DMS79 treated with DMSO at 0.1 percent for 48 hours (cell line): ENCODE measurements around the gene C3orf52.

Experiments
- DNase-seq: peaks from one replicate; lab custom pipeline; 2025; lab: John Stamatoyannopoulos, UW

The C3orf52 gene

DNA sequence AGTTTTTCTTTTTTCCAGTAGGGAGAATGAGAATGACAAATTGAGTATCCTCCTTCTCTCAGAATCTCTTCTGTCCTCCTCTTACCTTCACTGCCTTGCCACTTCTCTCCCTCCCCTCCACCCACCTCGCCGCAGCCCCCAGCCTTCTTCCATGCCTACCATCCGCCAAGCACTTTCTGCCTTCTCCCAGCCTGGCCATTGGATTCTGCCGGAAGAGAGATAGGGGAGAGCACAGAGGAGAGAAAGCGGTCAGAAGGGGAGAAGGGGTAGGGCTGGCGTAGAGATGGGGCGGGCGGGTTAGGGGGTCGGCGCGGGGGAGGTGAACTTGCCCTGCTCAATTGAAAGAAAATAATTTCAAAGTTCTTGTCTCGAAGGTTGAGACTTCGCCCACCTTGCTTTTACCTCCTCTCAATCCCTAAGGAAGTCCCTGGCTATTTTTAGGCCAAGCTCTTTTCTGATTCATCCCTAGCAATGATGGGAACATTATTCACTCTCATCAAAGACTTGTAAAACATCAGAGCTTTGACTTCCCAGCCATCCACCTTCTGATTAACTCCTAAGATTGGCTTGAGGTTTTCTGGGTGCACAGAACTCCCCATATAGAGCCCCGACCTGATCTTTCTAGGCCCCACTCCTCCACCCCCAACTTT is 811 bp downstream of the C3orf52 start:
- no peak for DNase-seq

DNA sequence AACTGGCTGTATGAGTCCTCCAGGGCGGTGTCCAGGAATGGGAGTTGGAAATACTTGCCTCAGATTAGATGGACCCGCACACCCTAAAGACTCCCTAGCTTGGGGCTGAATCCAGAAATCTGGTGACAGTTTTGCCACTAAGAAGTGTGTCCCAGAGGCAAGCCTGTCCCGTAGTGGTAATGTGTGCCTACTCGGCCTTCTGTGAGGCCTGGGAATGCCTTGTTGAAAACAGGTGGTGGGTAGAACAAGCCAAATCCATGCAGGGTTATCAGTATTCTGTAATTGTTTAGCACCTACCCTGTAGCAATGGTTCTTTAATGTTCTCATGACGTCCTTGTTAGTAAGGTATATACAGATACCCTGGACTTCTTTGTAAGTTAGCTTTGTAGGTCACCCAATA is 1.6 kb downstream of the C3orf52 start:
- DNase-seq = no peak

DNA sequence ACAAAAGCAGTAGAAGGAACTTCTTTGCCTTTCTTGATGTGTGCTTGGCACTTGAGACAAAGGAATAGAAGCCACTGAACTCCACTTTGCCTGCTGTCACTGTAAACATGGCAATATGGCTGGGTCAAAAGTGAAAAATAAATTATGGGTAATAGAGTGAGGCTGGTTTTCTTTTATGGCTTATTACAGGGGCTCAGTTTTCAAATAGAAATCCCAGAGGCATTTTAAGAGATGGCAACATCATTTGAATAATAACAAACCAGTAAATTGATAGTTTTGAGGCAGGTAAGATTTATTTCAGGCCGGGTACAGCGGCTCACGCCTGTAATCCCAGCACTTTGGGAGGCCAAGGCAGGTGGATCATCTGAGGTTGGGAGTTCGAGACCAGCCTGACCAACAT is 2.8 kb downstream of the C3orf52 start:
- no peak for DNase-seq

DNA sequence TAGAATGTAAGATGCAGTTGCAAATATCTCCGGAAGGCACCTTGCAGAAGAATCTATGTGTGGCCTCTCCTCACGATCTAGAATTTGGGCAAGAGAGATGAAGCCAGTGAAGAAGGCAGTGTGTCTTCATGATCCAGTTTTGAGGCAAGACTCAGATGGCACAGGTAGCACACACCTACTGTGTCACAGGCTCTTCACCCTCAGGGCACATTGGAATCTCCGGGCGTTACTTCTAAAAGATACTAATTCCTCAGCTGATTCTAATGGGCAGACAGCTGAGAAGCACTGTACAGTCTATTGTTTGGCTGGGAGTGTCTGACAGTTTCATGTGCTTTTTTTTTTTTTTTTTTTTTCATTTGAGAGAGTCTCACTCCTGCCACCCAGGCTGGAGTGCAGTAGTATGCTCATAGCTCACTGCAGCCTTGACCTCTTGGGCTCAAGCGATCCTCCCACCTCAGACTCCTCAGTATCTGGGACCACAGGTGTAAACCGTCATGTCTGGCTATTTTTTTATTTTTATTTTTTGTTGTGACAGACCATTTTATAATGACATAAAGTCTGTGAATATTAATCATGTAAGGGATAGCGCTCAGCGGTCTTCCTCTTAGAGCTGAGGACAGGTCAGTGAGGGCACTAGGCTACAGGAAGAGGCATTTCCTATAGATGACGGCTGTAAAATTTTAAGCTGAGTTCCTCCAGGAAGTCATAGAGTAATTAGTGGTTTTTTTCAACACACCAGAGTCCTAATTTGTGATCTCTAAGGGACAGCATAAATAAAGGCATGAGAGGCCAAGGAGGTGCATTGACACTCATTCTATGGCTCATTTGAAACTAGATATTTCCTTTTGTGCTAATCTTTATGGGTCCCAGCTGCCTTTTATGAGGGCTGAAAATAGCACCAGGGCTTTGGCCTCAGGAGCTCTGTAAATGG is 4.0 kb downstream of the C3orf52 start:
- DNase-seq = no peak

DNA sequence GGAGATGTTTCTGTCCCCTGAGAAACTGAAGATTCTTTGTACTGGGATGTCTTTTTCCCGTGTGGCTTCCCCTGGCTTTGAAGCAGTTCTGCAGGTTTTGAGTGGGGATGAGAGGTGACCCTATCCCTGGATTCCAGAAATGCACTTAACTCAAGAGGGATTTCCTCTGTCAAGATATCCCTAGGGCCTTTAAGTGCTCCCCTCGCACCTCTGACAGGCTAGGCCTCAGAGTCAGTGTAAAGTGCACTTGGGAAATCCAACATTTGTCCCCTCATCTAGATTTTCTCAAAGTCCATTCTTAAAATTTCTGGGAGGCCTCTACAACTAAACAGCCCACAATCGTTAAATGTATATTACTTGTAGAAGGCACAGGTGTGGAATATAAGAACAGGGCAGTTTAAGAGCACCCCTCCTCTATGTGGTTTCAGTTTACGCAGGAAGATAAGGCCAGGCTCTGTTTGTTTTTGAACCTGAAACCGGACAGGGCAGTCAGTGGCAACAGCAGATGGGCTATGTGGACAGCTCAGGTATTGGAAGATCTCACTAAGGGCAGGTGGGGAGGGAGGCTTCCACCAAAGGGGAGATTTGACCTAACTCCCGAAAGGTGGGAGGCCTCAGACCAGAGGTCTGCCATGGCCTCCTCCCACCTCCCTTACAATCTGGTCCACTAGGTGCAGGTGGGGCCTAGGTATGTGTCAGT is 4.8 kb downstream of the C3orf52 start:
- peak; percentile 9 for DNase-seq

DNA sequence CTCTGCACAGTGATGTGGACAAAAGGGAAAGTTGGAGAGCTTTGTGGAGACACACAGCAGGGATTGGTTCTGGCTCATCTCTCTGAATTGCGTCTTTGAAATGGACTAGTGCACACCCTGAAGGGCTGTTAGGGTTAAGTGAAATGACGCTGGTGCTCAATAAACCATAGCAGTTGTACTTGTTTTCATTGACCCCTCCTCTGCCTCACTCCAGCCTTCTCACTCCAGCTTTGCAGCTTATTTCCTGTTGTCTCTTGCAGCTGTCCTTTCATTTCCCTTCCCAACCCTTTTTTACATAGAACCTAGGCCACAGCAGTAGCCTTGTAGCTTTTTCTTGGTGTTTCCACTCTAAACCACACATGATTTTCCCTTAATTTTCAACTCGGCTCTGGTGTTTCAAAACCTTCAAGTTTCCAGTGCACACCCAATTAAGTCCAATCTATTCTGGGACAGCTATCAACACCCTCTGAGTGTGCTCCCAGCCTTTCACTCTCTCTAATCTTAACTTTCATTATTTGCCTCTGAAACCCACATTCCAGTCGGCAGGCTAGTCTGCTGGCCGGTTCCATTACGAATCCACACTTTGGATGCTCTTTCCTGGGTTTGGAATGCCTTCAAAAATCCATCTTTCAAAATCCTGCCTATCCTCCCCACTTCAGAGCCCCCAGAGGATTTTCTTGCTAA is 6.4 kb downstream of the C3orf52 start:
- no peak for DNase-seq

DNA sequence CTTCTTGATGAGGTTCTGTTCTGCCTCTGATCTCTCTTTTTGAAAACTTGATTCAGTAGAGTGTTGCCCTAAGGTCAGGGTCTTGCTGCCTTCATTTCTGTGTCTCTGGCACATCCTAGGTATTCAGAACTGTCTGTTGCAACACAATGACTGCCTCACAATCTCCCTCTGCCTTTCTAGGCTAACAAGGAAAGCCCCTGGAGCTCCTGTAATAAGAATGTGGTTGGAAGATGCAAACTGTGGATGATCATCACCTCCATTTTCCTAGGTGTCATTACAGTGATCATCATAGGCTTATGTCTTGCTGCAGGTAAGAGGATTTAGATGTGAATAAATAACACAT is 7.0 kb downstream of the C3orf52 start:
- DNase-seq = no peak

DNA sequence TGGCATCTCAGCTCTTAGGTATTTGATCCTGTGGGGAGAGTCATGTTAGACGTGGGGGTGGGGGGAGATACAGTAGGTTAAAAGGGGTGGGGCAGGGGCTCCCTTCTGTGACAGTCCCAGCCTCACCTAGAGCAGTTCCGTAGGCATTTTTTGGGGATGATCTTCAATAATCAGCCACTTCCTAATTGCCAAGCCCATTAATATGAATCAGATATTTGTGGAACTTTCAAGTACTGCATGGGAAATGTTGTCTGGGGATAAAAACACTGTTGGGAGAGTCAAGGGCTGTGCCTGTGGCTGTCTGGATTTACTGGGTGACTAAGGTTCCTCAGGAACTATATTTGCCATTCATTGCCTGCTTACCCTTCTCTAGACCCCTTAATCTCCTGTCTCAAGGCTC is 9.5 kb downstream of the C3orf52 start:
- DNase-seq = no peak

DNA sequence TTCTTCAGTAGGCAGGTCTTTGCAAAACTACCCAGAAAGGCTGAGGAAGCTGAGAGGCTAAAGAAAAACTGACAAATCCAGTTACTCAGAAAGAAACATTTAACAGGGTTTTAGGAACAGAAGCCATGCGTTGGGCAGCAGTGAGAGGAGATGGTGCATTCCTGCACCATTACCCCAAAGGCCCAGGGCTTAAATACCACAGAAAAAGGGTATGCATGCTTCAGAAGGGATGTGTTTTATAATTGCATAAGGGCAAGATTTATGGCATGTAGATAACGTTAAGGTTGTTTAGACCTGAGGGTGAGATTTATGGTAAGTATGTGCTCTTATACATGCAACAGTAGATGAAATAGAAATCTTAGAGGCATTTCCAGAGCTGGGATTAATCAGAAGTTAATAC is 10.0 kb downstream of the C3orf52 start:
- DNase-seq = no peak

DNA sequence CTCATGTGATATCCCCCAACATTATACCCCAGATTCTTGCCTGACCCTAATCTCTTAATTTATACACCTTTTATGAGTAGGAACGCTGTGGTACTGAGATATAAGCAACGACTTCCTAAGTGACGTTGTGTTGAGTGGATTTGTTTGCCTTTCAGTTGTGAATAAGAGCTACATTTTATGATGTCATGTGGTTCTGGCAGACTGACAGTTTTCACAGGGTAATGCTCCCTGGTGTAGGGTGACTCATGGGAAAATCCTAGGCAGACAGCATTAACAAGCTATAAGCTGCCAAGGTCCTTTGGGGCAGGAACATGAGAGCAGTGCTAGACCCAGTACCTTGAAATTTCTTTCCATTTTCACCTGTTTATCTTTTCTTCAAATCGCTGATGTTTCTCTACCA is 11.2 kb downstream of the C3orf52 start:
- peak; percentile 7 for DNase-seq

DNA sequence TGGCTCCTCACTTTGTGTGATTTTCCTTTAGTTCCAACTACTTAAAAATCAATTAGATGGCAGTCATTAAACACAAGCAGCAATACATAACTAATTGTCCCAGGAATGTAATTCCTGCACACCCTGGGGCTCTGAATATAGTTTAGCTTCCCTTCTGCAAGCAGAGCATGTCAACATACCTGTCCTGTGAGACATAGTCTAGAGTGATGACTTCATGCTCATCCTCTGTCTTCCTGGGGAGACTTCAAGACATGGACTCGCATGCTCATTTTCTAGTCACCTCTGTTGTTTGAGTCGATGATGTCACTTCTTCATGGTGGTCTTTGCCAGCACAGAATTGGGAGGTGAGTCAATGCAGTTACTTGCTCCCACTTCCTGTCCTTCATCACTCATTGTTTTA is 15.7 kb downstream of the C3orf52 start:
- DNase-seq = no peak

DNA sequence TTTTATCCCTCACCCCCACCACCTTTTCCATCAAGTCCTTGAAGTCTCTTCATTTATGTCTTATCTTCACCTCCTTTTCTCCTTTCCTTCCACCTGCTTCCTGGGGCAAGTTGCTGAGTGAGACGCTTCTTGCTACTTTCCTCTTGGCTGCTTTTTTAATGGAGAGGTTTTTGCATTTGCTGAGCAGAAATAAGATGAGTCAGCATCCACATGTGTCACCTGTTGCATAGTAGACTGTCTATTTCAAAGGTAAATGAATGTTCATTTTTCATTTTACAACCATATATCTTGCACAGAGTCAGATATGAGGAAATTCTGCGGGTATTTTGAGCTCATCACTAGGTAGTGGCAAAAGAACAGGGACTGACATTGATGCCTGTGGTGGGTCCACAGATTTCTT is 18.6 kb downstream of the C3orf52 start:
- DNase-seq = no peak

DNA sequence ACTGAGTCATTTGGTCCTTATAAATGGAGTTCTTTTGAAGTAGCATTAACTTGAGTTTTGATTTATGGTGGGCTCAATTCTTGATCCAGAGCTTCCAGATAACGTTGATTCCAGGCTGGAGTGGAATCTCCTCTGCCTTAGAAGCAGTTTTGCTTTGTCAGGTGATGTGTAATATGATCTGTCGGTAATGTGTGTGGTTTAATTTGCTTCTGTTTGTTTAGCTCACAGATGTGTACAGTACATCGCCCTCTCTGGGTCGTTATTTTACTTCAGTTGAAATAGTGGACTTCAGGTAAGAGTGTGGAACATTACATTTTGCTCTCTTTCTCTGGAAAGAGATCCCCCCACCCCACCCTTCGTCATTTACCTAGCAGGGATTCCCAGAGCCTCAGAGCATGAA is 23.1 kb downstream of the C3orf52 start:
- peak; percentile 17 for DNase-seq

DNA sequence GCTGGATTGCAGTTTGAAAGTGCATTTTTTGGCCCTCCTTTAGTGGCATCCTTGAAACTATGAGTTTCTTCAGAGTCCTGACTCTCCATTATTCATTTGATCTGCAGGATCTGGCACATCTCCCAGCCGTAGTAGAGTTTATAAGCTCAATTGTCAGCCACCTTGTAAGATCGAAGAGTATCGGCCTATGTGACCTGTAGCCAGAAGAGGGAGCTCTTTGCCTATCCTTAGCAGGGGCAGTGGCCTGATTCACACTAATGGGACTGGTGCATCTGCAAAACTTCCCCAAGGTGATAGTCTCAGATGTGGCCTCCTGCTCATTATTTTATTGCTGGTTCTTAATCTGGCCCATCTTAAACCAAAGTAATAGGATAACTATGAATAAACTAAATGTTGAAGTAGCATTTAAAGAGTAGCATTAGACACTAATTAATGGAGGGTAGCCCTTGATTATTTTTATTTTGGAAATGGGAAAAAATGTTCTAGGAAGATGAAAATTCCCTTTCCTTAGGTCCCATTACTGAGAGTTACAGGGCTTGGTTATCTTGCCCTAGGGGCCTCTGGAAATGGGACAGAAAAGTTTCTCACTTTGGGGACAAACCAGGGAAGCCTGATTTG is 25.7 kb downstream of the C3orf52 start:
- peak; percentile 40 for DNase-seq

DNA sequence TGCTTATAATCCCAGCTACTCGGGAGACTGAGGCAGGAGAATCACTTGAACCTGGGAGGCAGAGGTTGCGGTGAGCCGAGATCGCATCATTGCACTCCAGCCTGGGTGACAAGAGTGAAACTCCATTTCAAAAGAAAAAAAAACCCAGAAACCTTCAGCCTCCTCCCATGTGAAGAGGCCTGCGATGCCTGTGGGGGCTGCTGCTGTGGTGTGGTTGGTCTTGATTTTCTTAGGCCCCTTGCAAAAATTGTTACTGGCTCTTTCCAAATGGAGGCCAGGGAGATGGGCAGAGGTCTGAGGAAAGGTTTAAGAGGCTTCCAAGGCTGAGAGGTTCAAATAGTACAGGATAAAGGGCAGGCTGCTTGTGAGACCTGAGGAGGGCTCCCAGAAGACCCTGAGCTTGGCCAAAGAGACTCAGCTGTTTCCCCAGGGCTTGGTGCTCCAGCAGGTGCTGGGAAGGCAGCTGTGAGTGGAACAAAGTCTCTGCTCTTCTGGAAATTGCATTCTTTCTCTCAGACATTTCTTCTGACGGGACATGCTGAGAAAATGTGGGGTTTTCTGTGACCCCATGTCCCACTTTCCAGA is 28.5 kb downstream of the C3orf52 start:
- DNase-seq = no peak

DNA sequence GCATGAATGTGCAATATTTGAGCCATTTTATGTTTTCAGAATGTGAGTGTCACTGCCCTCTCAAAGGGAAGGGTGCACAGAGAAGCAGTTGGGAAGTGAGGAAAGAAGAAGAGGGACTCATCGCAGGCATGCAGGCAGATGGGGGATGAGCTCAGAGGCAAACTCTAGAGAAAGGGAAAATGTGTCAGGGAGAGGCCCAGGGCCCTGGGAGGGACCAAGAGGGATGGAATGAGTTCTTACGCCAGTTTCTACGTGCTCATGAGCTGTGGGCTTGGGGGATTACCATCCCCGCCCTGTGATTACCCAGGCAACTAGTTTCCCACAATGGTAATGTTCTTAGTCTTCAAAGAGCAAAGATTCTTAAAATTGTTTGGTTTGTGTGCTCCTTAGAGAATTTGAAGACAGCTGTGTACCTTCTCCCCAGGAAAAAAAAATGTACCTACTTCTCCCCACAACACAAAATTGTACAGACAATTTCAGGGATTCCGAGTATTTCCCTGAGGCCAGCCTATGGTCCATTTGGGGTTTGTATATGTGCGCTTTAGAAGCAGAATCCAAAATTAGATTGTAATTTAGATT is 29.1 kb downstream of the C3orf52 start:
- DNase-seq = no peak

DNA sequence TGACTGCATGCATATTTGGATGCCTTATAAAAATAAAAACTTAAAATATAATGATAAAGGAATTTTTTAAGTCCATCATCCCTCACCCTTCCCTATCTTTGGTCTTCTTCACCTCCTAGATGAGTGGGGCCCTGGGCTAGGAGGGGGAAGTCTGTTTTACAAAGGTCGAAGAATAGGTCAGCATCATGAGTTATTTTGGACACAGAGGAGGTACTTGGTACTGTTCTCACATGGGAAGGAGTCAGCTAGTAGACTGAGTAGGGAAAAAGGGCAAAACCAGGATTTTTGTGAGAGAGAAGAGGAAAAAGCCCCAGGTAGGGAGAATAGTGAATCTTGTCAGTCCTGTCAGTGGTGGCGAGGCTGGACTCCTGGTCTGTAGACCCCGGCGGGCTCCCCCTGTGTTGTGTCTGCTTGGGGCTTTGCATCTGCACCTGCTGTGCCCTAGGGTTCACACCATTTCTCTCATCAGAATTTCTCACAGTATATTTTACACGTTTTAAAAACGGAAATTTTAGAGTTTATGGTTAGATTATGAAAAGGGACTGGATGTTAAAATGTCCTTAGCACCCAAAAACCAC is 29.7 kb downstream of the C3orf52 start:
- no peak for DNase-seq

DNA sequence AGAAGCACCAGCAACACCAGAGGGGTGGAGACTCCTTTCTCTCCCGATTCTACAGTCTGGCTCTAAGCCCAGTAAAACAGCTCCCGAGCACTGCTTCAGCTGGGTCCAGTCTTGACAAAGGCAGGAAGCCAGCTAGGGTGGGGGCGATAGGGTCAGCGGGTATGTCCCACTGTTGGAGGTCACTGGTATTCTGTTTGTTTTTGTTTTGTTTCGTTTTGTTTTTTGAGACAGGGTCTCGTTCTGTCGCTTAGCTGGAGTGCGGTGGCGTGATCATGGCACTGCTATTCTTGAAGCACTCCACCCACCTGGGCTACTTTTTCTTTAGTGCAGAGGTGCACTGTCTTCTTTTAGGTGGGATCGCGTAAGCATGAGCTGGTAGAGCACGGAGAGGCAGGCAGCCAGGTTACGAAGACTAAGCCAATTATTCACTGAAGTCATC is 30.6 kb downstream of the C3orf52 start:
- no peak for DNase-seq

DNA sequence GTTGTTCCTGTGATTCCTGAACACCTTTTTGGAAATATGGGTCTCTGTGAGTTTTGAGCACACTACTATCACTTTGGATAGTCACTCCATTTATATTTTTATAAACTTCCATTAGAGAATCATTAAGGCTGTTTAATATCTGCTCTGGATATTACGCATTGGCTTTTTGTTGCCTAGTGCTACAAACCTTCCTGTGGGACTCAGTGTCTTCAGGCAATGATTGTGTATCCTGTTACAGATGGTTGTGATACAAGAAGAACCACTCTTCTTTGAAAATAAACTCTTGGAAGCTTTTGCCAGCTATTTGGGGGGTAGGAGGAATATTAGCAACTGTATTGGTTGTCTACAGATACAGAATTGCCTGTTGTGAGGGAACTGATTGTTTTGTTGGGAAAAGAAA is 31.2 kb downstream of the C3orf52 start:
- DNase-seq = no peak

DNA sequence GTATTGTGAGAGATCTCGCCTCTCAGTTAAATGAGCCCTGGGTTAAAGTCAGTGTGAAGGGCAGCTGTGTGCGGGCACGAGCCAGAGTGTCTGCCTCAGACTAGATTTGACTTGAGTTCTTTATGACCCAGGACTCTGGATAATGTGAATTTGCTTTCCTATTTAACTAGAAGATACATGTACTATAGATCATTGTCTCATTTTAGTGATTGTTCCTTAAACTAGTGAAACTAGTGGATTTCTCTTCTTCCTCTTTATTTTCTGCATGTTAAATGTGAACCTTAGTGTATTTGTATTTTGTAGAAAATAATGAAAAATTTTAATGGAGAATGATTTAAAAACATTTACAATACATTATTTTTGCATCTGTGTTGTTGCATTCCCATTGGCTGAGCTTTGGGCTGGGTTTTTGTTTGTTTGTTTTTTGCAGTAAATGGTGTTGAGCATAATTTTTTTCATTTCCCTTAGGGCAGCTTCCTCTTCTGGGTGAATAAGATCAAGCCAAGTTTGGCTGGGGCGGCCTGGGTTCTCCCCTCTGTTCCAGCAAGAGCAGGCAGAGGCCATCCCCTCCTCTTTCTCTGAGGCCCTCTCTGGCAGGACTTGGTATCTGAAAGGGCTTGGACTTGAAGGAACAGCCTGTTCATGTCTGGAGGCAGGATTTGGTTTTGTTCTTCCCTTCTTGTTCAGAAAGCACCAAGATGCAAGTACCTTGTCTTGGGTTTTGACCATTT is 31.8 kb downstream of the C3orf52 start:
- no peak for DNase-seq
